OCI-LY7 (cell line): Measurements from ENCODE around the gene LPP. TPM values are rescaled to one million over a fixed set of nuclear protein-coding genes. Genes with fewer than 3 reads are reported as not detected.

Experiments used
- BruUV-seq: library from RNA; stranded (reverse); fragments of 400-500 nt; replicated peaks from 2 replicates; lab custom pipeline; 2021; lab: Mats Ljungman, UMichigan
- CTCF ChIA-PET: fragments of 300-600 bp; sonication (Branson Sonifier 250); formaldehyde crosslinking; loops from one replicate; lab custom pipeline; 2022; ENCODE audit warnings: antibody characterized with exemption; ENCODE audit not compliant: unreplicated experiment; lab: Charles Lee
- POLR2A ChIA-PET: fragments of 300-600 bp; sonication (Branson Sonifier 250); formaldehyde crosslinking; loops from one replicate; lab custom pipeline; 2022; ENCODE audit warnings: antibody characterized with exemption; lab: Charles Lee
- DNase-seq: peaks from one replicate; pipeline ENCODE4 v3.0.0-alpha.2; 2015; ENCODE audit warnings: low spot score
- H2AFZ ChIP-seq: fragments of 200-600 bp; sonication (generic), shearing (Covaris generic); 2 replicates; pipeline ENCODE4 v1.6.1; 2014; ENCODE audit warnings: mild to moderate bottlenecking, antibody characterized with exemption, low read length, moderate library complexity
- H3K27ac ChIP-seq: fragments of 200-600 bp; sonication (generic); 2 replicates; pipeline ENCODE4 v1.5.1; 2014; ENCODE audit warnings: mixed run types, low read depth, mild to moderate bottlenecking, moderate library complexity, low read length, inconsistent platforms; ENCODE audit not compliant: poor library complexity, severe bottlenecking
- H3K36me3 ChIP-seq: fragments of 200-600 bp; sonication (generic); 2 replicates; pipeline ENCODE4 v1.6.1; 2014; ENCODE audit warnings: mild to moderate bottlenecking, antibody characterized with exemption, low read length, moderate library complexity, mixed read lengths; ENCODE audit not compliant: insufficient read depth
- H3K4me1 ChIP-seq: fragments of 200-600 bp; sonication (generic); 2 replicates; pipeline ENCODE4 v1.5.1; 2014; ENCODE audit warnings: mild to moderate bottlenecking, low read length; ENCODE audit not compliant: insufficient read depth, poor library complexity, severe bottlenecking
- H3K4me2 ChIP-seq: fragments of 200-600 bp; sonication (generic); 2 replicates; pipeline ENCODE4 v1.6.1; 2014; ENCODE audit warnings: mild to moderate bottlenecking, low read length
- H3K4me3 ChIP-seq: fragments of 200-600 bp; sonication (generic); 2 replicates; pipeline ENCODE4 v1.5.1; 2014; ENCODE audit warnings: mild to moderate bottlenecking, low read depth, low read length; ENCODE audit not compliant: poor library complexity, severe bottlenecking
- H3K79me2 ChIP-seq: fragments of 200-600 bp; sonication (generic); 2 replicates; pipeline ENCODE4 v1.6.1; 2016; ENCODE audit warnings: low read depth, mild to moderate bottlenecking, low read length, moderate library complexity, mixed read lengths; ENCODE audit not compliant: insufficient read depth
- H3K9me2 ChIP-seq: fragments of 200-600 bp; sonication (generic); 2 replicates; pipeline ENCODE4 v1.6.1; 2016; ENCODE audit warnings: mild to moderate bottlenecking, low read length, mixed read lengths; ENCODE audit not compliant: insufficient read depth
- H3K9me3 ChIP-seq: fragments of 200-600 bp; sonication (generic); 2 replicates; pipeline ENCODE4 v1.6.1; 2014; ENCODE audit warnings: mild to moderate bottlenecking, mixed run types, low read length, mixed read lengths
- H4K20me1 ChIP-seq: fragments of 200-600 bp; sonication (generic); 2 replicates; pipeline ENCODE4 v1.6.1; 2014; ENCODE audit warnings: mild to moderate bottlenecking, antibody characterized with exemption, low read length, moderate library complexity, mixed read lengths; ENCODE audit not compliant: insufficient read depth
- EZH2phosphoT487 ChIP-seq: fragments of 200-600 bp; sonication (generic); IDR thresholded peaks from 2 replicates; pipeline ENCODE4 v1.6.1; 2018; ENCODE audit warnings: low read depth, borderline replicate concordance, mild to moderate bottlenecking, mixed run types, antibody characterized with exemption, low read length, moderate library complexity, mixed read lengths
- intact Hi-C: fragments of 100-400 bp; cut with micrococcal nuclease; formaldehyde crosslinking; loops from one replicate; pipeline ENCODE4 v1.10.0; 2022; ENCODE audit not compliant: unreplicated experiment
- total RNA-seq, 2 experiments: library from RNA; depleted of rRNA in 1 of 2; stranded (reverse); fragments of >200 nt in 1 of 2; shearing (Covaris generic) in 1 of 2; gene quantifications; 2 replicates each; pipeline ENCODE4 v1.2.3, GENCODE V29; 2014 to 2022
- TF ChIP-seq, protein P1 (sequence below): fragments of 200-600 bp; sonication (generic); conservative IDR thresholded peaks from 2 replicates; pipeline ENCODE4 v1.5.1; 2014; ENCODE audit warnings: mild to moderate bottlenecking, antibody characterized with exemption, low read length, moderate library complexity, mixed read lengths

LPP gene
- total RNA-seq, 2 experiments from 2014 or later: 10.9 to 119 TPM

DNA sequence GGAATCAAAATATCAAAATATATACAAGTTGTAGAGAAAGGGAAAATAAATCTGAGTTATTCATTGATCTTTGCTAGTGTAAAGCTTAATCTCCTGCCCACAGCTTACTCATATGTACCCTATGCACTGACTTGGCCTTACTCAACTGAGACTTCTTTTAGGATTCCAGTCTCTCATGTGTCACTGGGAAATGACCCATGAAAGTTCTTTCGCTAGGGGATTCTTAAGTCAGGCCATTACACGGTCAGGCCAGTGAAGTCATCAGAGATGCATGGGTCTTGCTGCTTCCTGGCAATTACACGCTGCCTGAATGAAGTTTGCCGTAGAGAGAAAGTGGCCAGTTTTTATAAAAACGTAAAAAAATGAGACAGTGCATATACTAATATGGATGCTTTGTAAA is 20.7 kb upstream of the LPP start:
- BruUV-seq: no TSS peak
- Histone ChIP-seq H3K4me3 (no peak overlapping the region), H4K20me1 (no peaks in the 10 kb centered on the region), H3K9me3 (no peaks in the 10 kb centered on the region), H3K4me2 (no peak overlapping the region), H3K36me3 (no peaks in the 10 kb centered on the region), H3K27ac (no peak overlapping the region), H2AFZ (no peak overlapping the region), H3K4me1 (peaks cover 14% of the 10 kb centered on the region), H3K79me2 (no peaks in the 10 kb centered on the region), H3K9me2 (no peaks in the 10 kb centered on the region)
- TF ChIP-seq, protein P1, sequence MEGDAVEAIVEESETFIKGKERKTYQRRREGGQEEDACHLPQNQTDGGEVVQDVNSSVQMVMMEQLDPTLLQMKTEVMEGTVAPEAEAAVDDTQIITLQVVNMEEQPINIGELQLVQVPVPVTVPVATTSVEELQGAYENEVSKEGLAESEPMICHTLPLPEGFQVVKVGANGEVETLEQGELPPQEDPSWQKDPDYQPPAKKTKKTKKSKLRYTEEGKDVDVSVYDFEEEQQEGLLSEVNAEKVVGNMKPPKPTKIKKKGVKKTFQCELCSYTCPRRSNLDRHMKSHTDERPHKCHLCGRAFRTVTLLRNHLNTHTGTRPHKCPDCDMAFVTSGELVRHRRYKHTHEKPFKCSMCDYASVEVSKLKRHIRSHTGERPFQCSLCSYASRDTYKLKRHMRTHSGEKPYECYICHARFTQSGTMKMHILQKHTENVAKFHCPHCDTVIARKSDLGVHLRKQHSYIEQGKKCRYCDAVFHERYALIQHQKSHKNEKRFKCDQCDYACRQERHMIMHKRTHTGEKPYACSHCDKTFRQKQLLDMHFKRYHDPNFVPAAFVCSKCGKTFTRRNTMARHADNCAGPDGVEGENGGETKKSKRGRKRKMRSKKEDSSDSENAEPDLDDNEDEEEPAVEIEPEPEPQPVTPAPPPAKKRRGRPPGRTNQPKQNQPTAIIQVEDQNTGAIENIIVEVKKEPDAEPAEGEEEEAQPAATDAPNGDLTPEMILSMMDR: no peak
- TF ChIP-seq EZH2phosphoT487: no peak
- ChIA-PET CTCF (no interaction called here), POLR2A (interaction anchor here (0.6 kb wide), 2 partner anchors 13 to 254 kb away, joined by 3 read pairs; no protein-coding TSS in a partner anchor)
- intact Hi-C loops: no loop called here
- no peak for DNase-seq

DNA sequence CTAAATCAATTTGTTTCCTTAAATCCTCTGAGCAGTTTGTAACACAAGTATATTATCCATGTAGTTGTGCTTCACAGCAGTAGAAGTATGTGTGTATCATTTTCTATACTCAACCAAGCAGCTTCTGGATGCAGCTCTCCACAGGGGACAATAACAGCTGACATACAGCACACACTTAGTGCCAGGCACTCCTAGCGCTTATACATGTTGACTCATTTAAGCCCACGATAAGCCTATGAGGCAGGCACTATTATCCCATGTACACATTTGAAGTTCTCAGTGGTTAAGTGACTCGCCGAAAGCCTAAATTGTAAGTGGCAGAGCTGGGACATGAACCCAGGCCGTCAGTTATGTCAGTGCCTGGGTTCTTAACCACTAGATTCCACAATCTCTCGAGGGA is 20.3 kb upstream of the LPP start:
- Histone ChIP-seq H3K9me3 (no peaks in the 10 kb centered on the region), H3K79me2 (no peaks in the 10 kb centered on the region), H4K20me1 (no peaks in the 10 kb centered on the region), H3K9me2 (no peaks in the 10 kb centered on the region), H3K36me3 (no peaks in the 10 kb centered on the region), H2AFZ (no peak overlapping the region), H3K4me1 (peaks cover 14% of the 10 kb centered on the region), H3K4me2 (no peak overlapping the region), H3K27ac (no peak overlapping the region), H3K4me3 (no peak overlapping the region)
- no peak for TF ChIP-seq EZH2phosphoT487
- TF ChIP-seq, protein P1: no peak
- intact Hi-C loops: no loop called here
- DNase-seq: no peak
- CTCF ChIA-PET: no interaction called here
- POLR2A ChIA-PET: interaction anchor here (0.6 kb wide), 1 partner anchor 254 kb away, joined by 3 read pairs; no protein-coding TSS in a partner anchor
- no TSS peak for BruUV-seq

DNA sequence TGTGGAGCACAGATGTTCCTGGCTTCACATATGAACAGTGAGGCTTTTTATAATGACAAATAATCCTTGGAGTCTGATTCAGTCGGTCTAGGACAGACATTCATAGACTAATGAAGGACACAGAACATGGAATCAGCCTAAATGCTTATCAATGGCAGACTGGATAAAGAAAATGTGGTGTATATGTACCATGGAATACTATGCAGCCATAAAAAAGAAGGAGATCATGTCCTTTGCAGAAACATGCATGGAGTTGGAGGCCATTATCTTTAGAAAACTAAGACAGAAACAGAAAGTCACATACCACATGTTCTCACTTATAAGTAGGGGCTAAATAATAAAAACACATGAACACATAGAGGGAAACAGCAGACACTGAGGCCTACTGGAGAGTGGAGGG is 19.9 kb upstream of the LPP start:
- Histone ChIP-seq H4K20me1 (no peaks in the 10 kb centered on the region), H3K27ac (no peak overlapping the region), H3K9me3 (no peaks in the 10 kb centered on the region), H3K4me1 (peaks cover 14% of the 10 kb centered on the region), H3K9me2 (no peaks in the 10 kb centered on the region), H3K36me3 (no peaks in the 10 kb centered on the region), H3K4me2 (no peak overlapping the region), H2AFZ (no peak overlapping the region), H3K79me2 (no peaks in the 10 kb centered on the region), H3K4me3 (no peak overlapping the region)
- intact Hi-C loops: no loop called here
- CTCF ChIA-PET: no interaction called here
- no TSS peak for BruUV-seq
- TF ChIP-seq EZH2phosphoT487: no peak
- TF ChIP-seq, protein P1: no peak
- no peak for DNase-seq
- POLR2A ChIA-PET: no interaction called here
